Activated naive CD4-positive, alpha-beta T cell treated with anti-CD3 and anti-CD28 coated beads, Interleukin-2, amount 50 U/mL, for 24 hours (primary cell): ENCODE results near the gene ACAP2.
"Not testable (repeated sequence)": the region's sequence is repeated elsewhere in the genome, so short reads cannot be mapped to it uniquely, and the experiment has no call there.

ENCODE experiments used
- H3K27ac Mint-ChIP-seq: one replicate; pipeline ENCODE4 v1.8.0; 2021; ENCODE audit warnings: mild to moderate bottlenecking, mixed read lengths
- H3K27me3 Mint-ChIP-seq: one replicate; pipeline ENCODE4 v1.8.0; 2021; ENCODE audit warnings: mixed read lengths
- H3K36me3 Mint-ChIP-seq: one replicate; pipeline ENCODE4 v1.8.0; 2021; ENCODE audit warnings: mixed read lengths
- H3K4me1 Mint-ChIP-seq: one replicate; pipeline ENCODE4 v1.8.0; 2021; ENCODE audit warnings: mixed read lengths
- H3K4me3 Mint-ChIP-seq: one replicate; pipeline ENCODE4 v1.8.0; 2021; ENCODE audit warnings: mild to moderate bottlenecking, mixed read lengths
- H3K9me3 Mint-ChIP-seq: one replicate; pipeline ENCODE4 v1.8.0; 2021; ENCODE audit warnings: mixed read lengths

ACAP2 gene

DNA sequence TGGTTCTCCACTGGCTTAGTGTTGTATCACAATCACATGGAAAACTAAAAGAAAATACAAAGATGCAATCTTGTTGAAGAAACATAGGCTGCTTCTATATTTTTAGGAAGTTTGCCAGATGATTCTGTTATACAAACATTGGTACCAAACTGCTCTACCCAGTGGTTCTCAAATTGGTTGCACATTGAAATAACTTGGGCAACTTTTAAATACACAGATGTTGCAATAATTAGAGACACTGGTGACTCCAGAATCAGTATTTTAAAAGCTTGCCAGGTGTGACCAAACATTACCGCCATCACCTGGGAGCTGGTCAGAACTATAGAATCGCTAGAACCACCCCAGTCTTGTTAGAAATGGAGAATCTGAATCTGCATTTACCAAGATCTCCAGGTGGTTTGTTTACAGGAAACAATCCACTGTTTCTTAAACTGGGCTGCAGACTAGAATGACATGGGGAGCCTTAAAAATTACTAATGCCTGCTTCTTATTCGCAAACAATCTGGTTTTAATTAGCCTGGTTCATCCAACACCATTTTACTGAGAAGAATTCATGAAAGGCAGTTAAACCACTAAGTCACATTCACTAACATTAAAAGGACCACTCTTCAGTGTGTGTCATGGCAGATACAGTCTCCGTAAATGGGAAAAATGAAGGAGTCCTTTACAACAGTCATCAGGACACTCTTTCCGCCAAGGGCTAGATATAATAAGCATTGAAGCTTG lies 76.5 kb downstream of the ACAP2 start:
- no peaks in the 10 kb centered on the region for H3K27me3 Mint-ChIP-seq
- peaks cover 21% of the 10 kb centered on the region for H3K36me3 Mint-ChIP-seq
- peaks cover 29% of the 10 kb centered on the region for H3K4me1 Mint-ChIP-seq
- H3K27ac Mint-ChIP-seq = no peak overlapping the region
- H3K4me3 Mint-ChIP-seq = no peak overlapping the region
- H3K9me3 Mint-ChIP-seq = no peaks in the 10 kb centered on the region

DNA sequence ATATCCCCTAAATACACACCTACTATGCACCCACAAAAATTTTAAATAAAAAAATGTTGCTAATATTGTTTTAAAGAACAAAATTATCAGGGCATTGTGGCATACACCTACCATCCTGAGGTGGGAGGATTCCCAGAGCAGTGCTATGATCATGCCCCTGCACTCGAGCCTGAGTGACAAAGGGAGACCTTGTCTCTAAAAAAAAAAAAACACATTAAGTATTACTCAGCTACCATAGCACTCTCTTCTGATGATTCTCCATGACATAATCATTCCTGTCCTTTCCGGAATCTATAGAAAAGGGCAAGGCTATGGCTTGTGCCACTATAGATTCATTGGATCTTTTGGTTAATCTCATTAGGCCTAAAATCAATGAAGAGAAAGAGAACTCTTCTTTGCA lies 77.4 kb downstream of the ACAP2 start:
- no peaks in the 10 kb centered on the region for H3K27me3 Mint-ChIP-seq
- H3K9me3 Mint-ChIP-seq = no peaks in the 10 kb centered on the region
- H3K27ac Mint-ChIP-seq = no peak overlapping the region
- peaks cover 19% of the 10 kb centered on the region for H3K36me3 Mint-ChIP-seq
- peaks cover 38% of the 10 kb centered on the region for H3K4me1 Mint-ChIP-seq
- H3K4me3 Mint-ChIP-seq = no peak overlapping the region

DNA sequence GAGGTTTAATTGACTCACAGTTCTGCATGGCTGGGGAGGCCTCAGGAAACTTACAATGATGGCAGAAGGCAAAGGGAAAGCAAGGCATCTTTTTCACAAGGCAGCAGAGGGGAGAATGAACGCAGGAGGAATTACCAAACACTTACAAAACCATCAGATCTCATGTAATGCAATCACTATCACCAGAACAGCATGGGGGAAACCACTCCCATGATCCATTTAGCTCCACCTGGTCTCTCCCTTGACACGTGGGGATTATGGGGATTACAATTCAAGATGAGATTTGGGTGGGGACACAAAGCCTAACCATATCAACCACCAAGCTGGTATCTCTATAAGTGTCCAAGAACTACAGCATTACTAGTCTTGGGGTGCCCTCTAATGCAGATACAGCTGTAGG lies 85.0 kb downstream of the ACAP2 start:
- Mint-ChIP-seq H3K36me3 (peaks cover 30% of the 10 kb centered on the region), H3K4me1 (peaks cover 66% of the 10 kb centered on the region)
- H3K4me3 Mint-ChIP-seq, H3K27me3 Mint-ChIP-seq, H3K9me3 Mint-ChIP-seq, H3K27ac Mint-ChIP-seq: not testable (repeated sequence)

DNA sequence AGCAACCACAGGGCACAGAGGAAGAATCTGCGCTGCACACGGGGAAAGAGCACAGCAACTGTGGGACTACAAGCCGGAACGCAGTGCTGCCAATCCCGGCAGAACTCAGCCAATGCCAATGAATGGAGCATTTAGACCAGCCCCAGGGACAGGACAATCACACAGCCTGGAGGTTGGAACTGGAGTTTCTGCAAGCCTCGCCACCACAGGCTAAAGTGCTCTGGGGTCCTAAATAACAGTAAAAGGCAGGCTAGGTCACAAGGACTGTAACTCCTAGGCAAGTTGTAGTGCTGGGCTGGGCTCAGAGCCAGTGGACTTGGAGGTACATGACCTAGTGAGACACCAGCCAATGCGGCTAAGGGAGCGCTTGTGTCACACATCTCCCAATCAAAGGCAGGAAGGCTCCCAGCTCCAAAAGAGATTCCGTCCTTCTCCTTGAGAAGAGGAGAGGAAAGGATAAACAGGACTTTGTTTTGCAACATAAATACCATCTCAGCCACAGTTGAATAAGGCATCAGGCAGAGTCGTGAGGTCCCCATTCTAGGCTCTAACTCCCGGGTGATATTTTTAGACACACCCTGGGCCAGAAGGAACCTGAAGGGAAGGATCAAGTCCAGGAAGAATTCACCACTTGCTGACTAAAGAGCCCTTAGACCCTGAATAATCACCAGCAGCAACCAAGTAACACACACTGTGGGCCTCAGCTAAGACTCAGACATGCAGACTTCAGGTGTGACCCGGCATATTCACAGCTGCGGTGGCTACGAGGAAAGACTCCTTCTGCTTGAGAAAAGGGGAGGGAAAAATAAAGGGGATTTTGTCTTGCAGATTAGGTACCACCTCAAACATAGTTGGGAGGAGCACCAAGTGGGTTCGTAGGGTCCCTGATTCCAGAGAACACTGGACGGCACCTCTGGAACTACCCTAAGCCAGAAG lies 86.4 kb downstream of the ACAP2 start:
- Mint-ChIP-seq H3K27ac (no peak overlapping the region), H3K4me1 (peaks cover 54% of the 10 kb centered on the region), H3K27me3 (no peaks in the 10 kb centered on the region)

DNA sequence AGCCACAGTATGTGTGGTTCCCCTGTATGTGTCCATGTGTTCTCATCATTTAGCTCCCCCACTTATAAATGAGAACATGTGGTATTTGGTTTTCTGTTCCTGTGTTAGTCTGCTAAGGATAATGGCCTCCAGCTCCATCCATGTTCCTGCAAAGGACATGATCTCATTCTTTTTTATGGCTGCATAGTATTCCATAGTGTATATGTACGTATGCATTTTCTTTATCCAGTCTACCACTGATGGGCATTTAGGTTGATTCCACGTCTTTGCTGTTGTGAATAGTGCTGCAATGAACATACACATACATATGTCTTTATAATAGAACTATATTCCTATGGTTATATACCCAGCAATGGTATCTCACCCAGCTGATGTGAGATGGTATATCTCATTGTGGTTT lies 88.8 kb downstream of the ACAP2 start:
- H3K27ac Mint-ChIP-seq, H3K27me3 Mint-ChIP-seq, H3K4me3 Mint-ChIP-seq, H3K9me3 Mint-ChIP-seq: not testable (repeated sequence)
- Mint-ChIP-seq H3K4me1 (peaks cover 43% of the 10 kb centered on the region), H3K36me3 (peaks cover 24% of the 10 kb centered on the region)

More for the DNA sequence above, 86.4 kb downstream of the ACAP2 start:
- Mint-ChIP-seq H3K4me3 (no peak overlapping the region), H3K9me3 (no peaks in the 10 kb centered on the region), H3K36me3 (peaks cover 30% of the 10 kb centered on the region)

GRCh38 chr3:195352895-195353488 lies 89.8 kb downstream of the ACAP2 start:
- Mint-ChIP-seq H3K36me3 (peaks cover 19% of the 10 kb centered on the region), H3K4me1 (peaks cover 38% of the 10 kb centered on the region), H3K27ac (no peak overlapping the region), H3K27me3 (no peaks in the 10 kb centered on the region), H3K9me3 (no peaks in the 10 kb centered on the region), H3K4me3 (no peak overlapping the region)

DNA sequence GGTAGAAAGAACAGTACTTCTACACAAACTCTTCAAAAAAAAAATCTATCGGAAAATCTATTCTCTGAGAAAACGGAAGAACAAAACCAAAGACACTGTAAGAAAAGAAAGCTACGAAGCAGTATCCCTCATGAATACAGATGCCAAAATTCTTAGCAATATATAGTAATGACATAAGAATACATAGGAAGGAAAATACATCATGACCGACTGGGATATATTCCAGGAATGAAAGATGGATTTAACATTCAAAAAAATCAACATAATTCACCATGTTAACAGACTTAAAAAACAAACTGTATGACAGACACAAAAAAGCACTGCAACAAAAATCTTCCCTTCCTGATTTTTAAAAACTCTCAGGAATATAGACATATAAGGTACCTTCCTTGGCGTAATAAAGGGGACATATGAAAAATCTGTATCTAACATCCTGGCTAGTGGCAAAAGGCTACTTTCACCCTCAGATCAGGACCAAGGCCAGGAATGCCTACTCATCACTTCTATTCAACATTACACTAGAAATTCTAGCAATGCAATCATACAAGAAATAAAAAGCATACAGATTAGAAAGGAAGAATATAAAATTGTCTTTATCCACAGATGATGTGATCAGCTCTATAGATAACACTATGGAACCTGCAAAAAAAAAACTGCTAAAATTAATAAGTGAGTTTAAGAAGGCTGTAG lies 94.2 kb downstream of the ACAP2 start:
- Mint-ChIP-seq H3K36me3 (peaks cover 7% of the 10 kb centered on the region), H3K27ac (no peak overlapping the region)

GRCh38 chr3:195337747-195338146 lies 105.1 kb downstream of the ACAP2 start:
- peaks cover 19% of the 10 kb centered on the region for H3K36me3 Mint-ChIP-seq

More for the DNA sequence above, 94.2 kb downstream of the ACAP2 start:
- Mint-ChIP-seq H3K27me3 (no peaks in the 10 kb centered on the region), H3K4me3 (no peak overlapping the region), H3K4me1 (peaks cover 38% of the 10 kb centered on the region), H3K9me3 (no peaks in the 10 kb centered on the region)

DNA sequence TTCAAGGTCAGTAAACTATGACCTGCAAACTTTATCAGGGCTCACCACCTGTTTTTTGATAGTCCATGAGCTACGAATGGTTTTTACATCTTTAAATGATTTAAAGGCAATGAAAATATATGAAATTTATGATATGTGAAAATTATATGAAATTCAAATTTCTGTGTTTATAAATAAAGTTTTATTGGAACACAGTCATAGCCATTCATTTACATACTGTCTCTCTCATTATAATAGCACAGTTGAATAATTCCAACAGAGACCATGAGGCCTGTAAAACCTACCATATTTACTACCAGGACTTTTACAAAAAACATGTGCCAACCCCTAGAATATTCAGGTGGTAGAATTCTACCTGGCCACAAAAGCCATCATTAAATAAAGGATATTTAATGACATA lies 107.9 kb downstream of the ACAP2 start:
- no peaks in the 10 kb centered on the region for H3K27me3 Mint-ChIP-seq
- H3K4me1 Mint-ChIP-seq = peaks cover 8% of the 10 kb centered on the region
- peaks cover 22% of the 10 kb centered on the region for H3K36me3 Mint-ChIP-seq
- no peaks in the 10 kb centered on the region for H3K9me3 Mint-ChIP-seq
- H3K27ac Mint-ChIP-seq = no peak overlapping the region
- no peak overlapping the region for H3K4me3 Mint-ChIP-seq

More at GRCh38 chr3:195337747-195338146, 105.1 kb downstream of the ACAP2 start:
- Mint-ChIP-seq H3K27ac (no peak overlapping the region), H3K27me3 (no peaks in the 10 kb centered on the region), H3K9me3 (no peaks in the 10 kb centered on the region), H3K4me3 (no peak overlapping the region), H3K4me1 (peaks cover 10% of the 10 kb centered on the region)

DNA sequence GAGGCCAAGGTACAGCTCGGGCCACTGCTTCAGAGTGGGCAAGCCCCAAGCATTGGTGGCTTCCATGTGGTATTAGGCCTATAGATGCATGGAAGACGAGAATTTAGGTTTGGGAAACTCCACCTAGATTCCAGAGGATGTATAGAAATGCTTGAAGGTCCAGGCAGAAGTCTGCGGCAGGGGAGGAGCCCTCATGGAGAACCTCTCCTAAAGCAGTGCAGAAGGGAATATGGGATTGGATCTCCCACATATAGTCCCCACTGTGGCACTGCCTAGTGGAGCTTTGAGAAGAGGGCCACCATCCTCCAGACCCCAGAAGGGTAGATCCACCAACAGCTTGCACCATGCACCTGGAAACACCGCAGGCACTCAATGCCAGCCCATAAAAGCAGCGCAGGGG lies 123.8 kb downstream of the ACAP2 start:
- H3K4me1 Mint-ChIP-seq = peaks cover 21% of the 10 kb centered on the region
- H3K27me3 Mint-ChIP-seq = no peaks in the 10 kb centered on the region
- H3K9me3 Mint-ChIP-seq = no peaks in the 10 kb centered on the region
- H3K4me3 Mint-ChIP-seq = no peak overlapping the region
- H3K27ac Mint-ChIP-seq = no peak overlapping the region
- peaks cover 37% of the 10 kb centered on the region for H3K36me3 Mint-ChIP-seq

DNA sequence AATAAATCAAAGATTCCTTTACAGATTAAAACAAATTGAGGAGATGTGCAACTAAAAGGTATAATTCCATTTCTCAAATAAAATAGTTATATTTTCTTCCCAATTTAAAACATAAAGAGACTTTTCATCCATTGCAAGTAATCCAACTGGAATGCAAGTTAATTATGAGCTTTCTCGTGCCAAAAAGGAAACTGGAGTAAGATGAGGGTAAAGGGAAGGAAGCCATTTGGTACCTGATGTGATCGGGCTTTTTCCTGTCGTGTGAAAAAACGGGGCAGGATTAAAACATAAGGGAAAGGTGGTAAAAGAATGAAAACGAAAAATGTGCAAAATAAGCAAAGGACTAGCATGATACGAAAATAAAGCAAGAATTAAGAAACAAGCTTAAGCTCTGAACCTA lies 130.1 kb downstream of the ACAP2 start:
- H3K9me3 Mint-ChIP-seq = no peaks in the 10 kb centered on the region
- no peaks in the 10 kb centered on the region for H3K27me3 Mint-ChIP-seq
- H3K4me1 Mint-ChIP-seq = no peaks in the 10 kb centered on the region
- no peak overlapping the region for H3K4me3 Mint-ChIP-seq
- H3K27ac Mint-ChIP-seq = no peak overlapping the region
- H3K36me3 Mint-ChIP-seq = peaks cover 2% of the 10 kb centered on the region

DNA sequence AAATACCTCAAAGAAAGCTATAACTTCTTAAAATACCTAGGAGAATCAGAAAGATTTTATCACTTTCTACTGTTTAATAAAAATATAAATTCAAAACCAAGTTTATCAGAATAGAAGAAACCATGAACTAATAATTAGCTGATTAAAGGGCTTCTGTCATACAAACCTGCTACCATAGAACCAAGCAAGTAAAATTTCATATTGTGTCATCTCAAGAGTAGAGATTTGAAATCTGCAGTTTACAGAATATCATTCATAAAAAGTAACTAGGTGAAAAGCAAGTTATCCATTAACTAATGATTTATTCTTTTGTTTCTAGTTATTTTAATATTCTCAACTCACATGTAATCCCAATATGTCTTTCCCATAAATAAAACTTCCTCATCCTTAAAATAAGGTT lies 135.1 kb downstream of the ACAP2 start:
- no peaks in the 10 kb centered on the region for H3K9me3 Mint-ChIP-seq
- no peak overlapping the region for H3K4me3 Mint-ChIP-seq
- no peaks in the 10 kb centered on the region for H3K27me3 Mint-ChIP-seq
- no peaks in the 10 kb centered on the region for H3K4me1 Mint-ChIP-seq
- H3K27ac Mint-ChIP-seq = no peak overlapping the region
- no peaks in the 10 kb centered on the region for H3K36me3 Mint-ChIP-seq

GRCh38 chr3:195306369-195306768 lies 136.5 kb downstream of the ACAP2 start:
- no peak overlapping the region for H3K4me3 Mint-ChIP-seq
- no peaks in the 10 kb centered on the region for H3K9me3 Mint-ChIP-seq
- H3K4me1 Mint-ChIP-seq = no peaks in the 10 kb centered on the region
- no peak overlapping the region for H3K27ac Mint-ChIP-seq
- peaks cover 2% of the 10 kb centered on the region for H3K36me3 Mint-ChIP-seq
- no peaks in the 10 kb centered on the region for H3K27me3 Mint-ChIP-seq

- H3K9me3 Mint-ChIP-seq = no peaks in the 10 kb centered on the region
- H3K27ac Mint-ChIP-seq = no peak overlapping the region
- peaks cover 2% of the 10 kb centered on the region for H3K36me3 Mint-ChIP-seq
- H3K27me3 Mint-ChIP-seq = no peaks in the 10 kb centered on the region
- H3K4me1 Mint-ChIP-seq = peaks cover 3% of the 10 kb centered on the region
- H3K4me3 Mint-ChIP-seq = no peak overlapping the region
Observed at GRCh38 chr3:195302431-195302830, 140.4 kb downstream of the ACAP2 start.

GRCh38 chr3:195297446-195297845 lies 145.4 kb downstream of the ACAP2 start:
- Mint-ChIP-seq H3K4me3 (no peak overlapping the region), H3K36me3 (peaks cover 2% of the 10 kb centered on the region), H3K9me3 (no peaks in the 10 kb centered on the region), H3K27ac (no peak overlapping the region), H3K27me3 (no peaks in the 10 kb centered on the region), H3K4me1 (peaks cover 3% of the 10 kb centered on the region)
